Measurements from ENCODE around the gene ADAMTSL3.

DNA sequence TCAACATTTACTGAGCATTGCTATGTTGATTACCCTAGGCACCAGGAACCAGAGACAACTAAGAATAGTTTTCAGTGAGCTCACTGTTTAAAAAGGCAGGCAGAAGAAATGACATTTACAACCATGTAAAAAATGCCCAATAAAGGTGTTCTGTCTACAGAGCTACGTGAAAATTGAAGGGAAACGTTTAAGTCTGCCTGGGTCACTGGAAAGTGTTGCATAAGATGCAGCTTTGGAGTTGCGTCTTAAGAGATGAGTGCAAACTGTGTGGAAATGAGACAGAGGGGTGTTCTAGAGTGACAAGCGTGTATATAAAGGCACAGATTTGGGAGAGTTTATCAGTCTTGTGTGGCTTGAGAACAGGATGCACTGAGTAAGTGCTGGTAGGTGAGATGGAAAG lies 303.0 kb downstream of the ADAMTSL3 start:
- TF ChIP-seq, protein P1, sequence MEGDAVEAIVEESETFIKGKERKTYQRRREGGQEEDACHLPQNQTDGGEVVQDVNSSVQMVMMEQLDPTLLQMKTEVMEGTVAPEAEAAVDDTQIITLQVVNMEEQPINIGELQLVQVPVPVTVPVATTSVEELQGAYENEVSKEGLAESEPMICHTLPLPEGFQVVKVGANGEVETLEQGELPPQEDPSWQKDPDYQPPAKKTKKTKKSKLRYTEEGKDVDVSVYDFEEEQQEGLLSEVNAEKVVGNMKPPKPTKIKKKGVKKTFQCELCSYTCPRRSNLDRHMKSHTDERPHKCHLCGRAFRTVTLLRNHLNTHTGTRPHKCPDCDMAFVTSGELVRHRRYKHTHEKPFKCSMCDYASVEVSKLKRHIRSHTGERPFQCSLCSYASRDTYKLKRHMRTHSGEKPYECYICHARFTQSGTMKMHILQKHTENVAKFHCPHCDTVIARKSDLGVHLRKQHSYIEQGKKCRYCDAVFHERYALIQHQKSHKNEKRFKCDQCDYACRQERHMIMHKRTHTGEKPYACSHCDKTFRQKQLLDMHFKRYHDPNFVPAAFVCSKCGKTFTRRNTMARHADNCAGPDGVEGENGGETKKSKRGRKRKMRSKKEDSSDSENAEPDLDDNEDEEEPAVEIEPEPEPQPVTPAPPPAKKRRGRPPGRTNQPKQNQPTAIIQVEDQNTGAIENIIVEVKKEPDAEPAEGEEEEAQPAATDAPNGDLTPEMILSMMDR (conservative IDR thresholded peaks at IDR 0.05), result no peak
- TF ChIP-seq ZFX (IDR thresholded peaks at IDR 0.05), result no peak

Data from C4-2B (cell line).